ENCODE measurements around the gene ADAMTS17.

DNA sequence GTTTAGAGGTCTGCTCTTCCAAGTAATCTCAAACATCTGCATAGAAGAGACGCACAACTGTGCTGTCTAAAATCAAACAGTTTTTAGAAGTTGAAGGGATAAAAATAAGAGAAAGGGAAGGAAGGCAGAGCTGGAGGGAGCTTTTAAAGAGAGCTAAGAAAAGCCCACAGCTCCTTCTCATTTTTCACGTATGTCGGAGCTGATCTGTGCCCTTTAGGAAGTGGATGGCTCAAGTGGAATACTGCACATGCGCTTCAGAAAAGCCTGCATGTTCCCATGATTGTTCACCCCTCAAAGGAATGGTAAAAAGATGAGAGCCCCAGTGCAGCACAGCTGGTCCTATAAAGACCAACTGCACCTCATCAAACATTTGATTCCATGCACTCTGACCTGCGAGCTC is 207.2 kb downstream of the ADAMTS17 start:
- TF ChIP-seq, protein P1, sequence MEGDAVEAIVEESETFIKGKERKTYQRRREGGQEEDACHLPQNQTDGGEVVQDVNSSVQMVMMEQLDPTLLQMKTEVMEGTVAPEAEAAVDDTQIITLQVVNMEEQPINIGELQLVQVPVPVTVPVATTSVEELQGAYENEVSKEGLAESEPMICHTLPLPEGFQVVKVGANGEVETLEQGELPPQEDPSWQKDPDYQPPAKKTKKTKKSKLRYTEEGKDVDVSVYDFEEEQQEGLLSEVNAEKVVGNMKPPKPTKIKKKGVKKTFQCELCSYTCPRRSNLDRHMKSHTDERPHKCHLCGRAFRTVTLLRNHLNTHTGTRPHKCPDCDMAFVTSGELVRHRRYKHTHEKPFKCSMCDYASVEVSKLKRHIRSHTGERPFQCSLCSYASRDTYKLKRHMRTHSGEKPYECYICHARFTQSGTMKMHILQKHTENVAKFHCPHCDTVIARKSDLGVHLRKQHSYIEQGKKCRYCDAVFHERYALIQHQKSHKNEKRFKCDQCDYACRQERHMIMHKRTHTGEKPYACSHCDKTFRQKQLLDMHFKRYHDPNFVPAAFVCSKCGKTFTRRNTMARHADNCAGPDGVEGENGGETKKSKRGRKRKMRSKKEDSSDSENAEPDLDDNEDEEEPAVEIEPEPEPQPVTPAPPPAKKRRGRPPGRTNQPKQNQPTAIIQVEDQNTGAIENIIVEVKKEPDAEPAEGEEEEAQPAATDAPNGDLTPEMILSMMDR (IDR thresholded peaks at IDR 0.05) = no peak
- TF ChIP-seq EZH2 (IDR thresholded peaks at IDR 0.05) (no peak), EZH2phosphoT487 (IDR thresholded peaks at IDR 0.05) (no peak)

Data from neural progenitor cell (in vitro differentiated cells).